Naive thymus-derived CD4-positive, alpha-beta T cell (primary cell): ENCODE measurements around the gene MIGA1. TPM values are rescaled to one million over a fixed set of nuclear protein-coding genes. Genes with fewer than 3 reads are reported as not detected.
"Not testable (repeated sequence)": the region's sequence is repeated elsewhere in the genome, so short reads cannot be mapped to it uniquely, and the experiment has no call there.

Experiments used
- ATAC-seq: fragments of 150-1000 bp; cut with Tn5 transposase; 2 replicates; pipeline ENCODE4 v1.10.0; 2021; ENCODE audit warnings: mild to moderate bottlenecking, moderate library complexity
- CTCF ChIA-PET: fragments of 350-600 bp; sonication (Branson Sonifier 250); formaldehyde crosslinking; loops from one replicate; lab custom pipeline; 2021; ENCODE audit warnings: antibody characterized with exemption; lab: Charles Lee
- POLR2A ChIA-PET: fragments of 350-600 bp; sonication (Branson Sonifier 250); formaldehyde crosslinking; loops from one replicate; lab custom pipeline; 2021; ENCODE audit warnings: antibody characterized with exemption, inconsistent platforms; lab: Charles Lee
- DNase-seq, 9 donors: peaks; one replicate each; pipeline versions ENCODE4 v3.0.0 to v3.0.0-alpha.2; 2020 to 2022; ENCODE audit warnings: mixed read lengths in 1 of 9
- H3K27ac ChIP-seq: one replicate; pipeline ENCODE4 v1.7.0; 2013; ENCODE audit warnings: mild to moderate bottlenecking, low read depth, low read length, moderate library complexity
- H3K27me3 ChIP-seq, 2 donors: one replicate each; pipeline ENCODE4 v1.7.0; 2013; ENCODE audit warnings: low read length in 2 of 2, mild to moderate bottlenecking in 2 of 2, moderate library complexity in 2 of 2; ENCODE audit not compliant: control insufficient read depth in 2 of 2, insufficient read depth in 2 of 2
- H3K36me3 ChIP-seq, 3 experiments: 1 replicate in 2 of 3; 2 replicates in 1 of 3; pipeline ENCODE4 v1.7.0; 2013; ENCODE audit warnings: low read length in 3 of 3, mild to moderate bottlenecking in 3 of 3, moderate library complexity in 1 of 3; ENCODE audit not compliant: insufficient read depth in 3 of 3, control insufficient read depth in 2 of 3
- H3K4me1 ChIP-seq, 2 donors: one replicate each; pipeline ENCODE4 v1.7.0; 2013; ENCODE audit warnings: low read length in 2 of 2, mild to moderate bottlenecking in 2 of 2, moderate library complexity in 1 of 2; ENCODE audit not compliant: control insufficient read depth in 2 of 2, insufficient read depth in 2 of 2
- H3K4me3 ChIP-seq: 2 replicates; pipeline ENCODE4 v1.7.0; 2013; ENCODE audit warnings: mild to moderate bottlenecking, low read length
- H3K9me3 ChIP-seq, 3 experiments: 1 replicate in 2 of 3; 2 replicates in 1 of 3; pipeline ENCODE4 v1.7.0; 2013; ENCODE audit warnings: low read length in 3 of 3; ENCODE audit not compliant: control insufficient read depth in 2 of 3
- H3K27ac Mint-ChIP-seq, 9 donors: one replicate each; pipeline ENCODE4 v1.8.0; 2020 to 2022; ENCODE audit warnings: mixed read lengths in 9 of 9, mild to moderate bottlenecking in 8 of 9, moderate library complexity in 5 of 9, inconsistent platforms in 2 of 9
- H3K27me3 Mint-ChIP-seq, 5 donors: one replicate each; pipeline ENCODE4 v1.8.0; 2021 to 2022; ENCODE audit warnings: mixed read lengths in 5 of 5, mild to moderate bottlenecking in 1 of 5
- H3K36me3 Mint-ChIP-seq, 5 donors: one replicate each; pipeline ENCODE4 v1.8.0; 2020 to 2022; ENCODE audit warnings: mixed read lengths in 5 of 5, mild to moderate bottlenecking in 3 of 5, inconsistent platforms in 1 of 5
- H3K4me1 Mint-ChIP-seq, 7 donors: one replicate each; pipeline ENCODE4 v1.8.0; 2020 to 2022; ENCODE audit warnings: mixed read lengths in 7 of 7, mild to moderate bottlenecking in 3 of 7, inconsistent platforms in 1 of 7
- H3K4me3 Mint-ChIP-seq, 10 donors: one replicate each; pipeline ENCODE4 v1.8.0; 2020 to 2022; ENCODE audit warnings: mild to moderate bottlenecking in 10 of 10, mixed read lengths in 10 of 10, moderate library complexity in 6 of 10, inconsistent platforms in 2 of 10
- H3K9me3 Mint-ChIP-seq, 11 donors: one replicate each; pipeline ENCODE4 v1.8.0; 2020 to 2022; ENCODE audit warnings: mixed read lengths in 11 of 11, mild to moderate bottlenecking in 4 of 11, inconsistent platforms in 1 of 11, moderate library complexity in 1 of 11
- intact Hi-C, 2 donors: fragments of 100-400 bp; cut with micrococcal nuclease; formaldehyde crosslinking; loops; one replicate each; pipeline ENCODE4 v1.15.1; 2023
- polyA plus RNA-seq, 2 donors: library from polyadenylated mRNA; unstranded; fragments of 300-500 nt; fragmentation: Illumina TruSeq; gene quantifications; one replicate each; pipeline ENCODE4 v1.2.3, GENCODE V29; 2021
- total RNA-seq, 6 experiments: library from RNA in 5 of 6; stranded (reverse) in 5 of 6; gene quantifications; 1 replicate in 5 of 6; 2 replicates in 1 of 6; pipeline ENCODE4 v1.2.3 and lab custom pipeline; 2021 to 2026

Gene MIGA1
- total and polyA plus RNA-seq, 7 experiments from 2014 or later = 8.8 to 23.5 (median 12.4) TPM

DNA sequence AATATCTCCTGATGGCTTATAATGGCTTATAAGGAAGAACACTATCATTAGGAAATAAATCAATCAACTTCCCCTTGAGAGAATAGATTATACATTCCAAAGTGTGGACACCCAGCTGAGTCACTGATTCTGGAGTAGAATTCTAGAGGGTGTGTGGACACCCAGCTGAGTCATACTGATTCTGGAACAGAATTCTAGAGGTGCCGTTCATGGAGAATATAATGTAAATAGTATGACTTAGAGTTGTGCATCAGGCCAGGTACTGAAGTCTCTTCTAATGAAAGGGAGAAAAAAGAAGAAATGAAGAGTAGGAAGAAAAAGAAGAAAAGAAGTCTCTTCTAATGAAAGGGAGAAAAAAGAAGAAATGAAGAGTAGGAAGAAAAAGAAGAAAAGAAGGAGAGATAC, 17.4 kb upstream of the MIGA1 start:
- Mint-ChIP-seq H3K27ac (peak overlapping the region in 2 of 9 donors; percentile 11 to 32), H3K27me3 (peaks cover 0 to 12% (median 0%) of the 10 kb centered on the region in 5 donors), H3K9me3 (no peaks in the 10 kb centered on the region), H3K4me3 (no peak overlapping the region), H3K36me3 (peaks cover 0 to 5% (median 0%) of the 10 kb centered on the region in 5 donors), H3K4me1 (peaks cover 15 to 36% (median 19%) of the 10 kb centered on the region in 7 donors)
- intact Hi-C loops = loop anchor here in 1 of 2 donors (10.0 kb wide), 1 partner anchor 1467 kb away; no protein-coding TSS in a partner anchor
- no peak overlapping the region for H3K4me3 ChIP-seq
- ATAC-seq (no peak), DNase-seq (no peak)
- peaks cover 0 to 7% (median 0%) of the 10 kb centered on the region in 3 experiments for H3K36me3 ChIP-seq
- H3K4me1 ChIP-seq = peaks cover 10 to 16% of the 10 kb centered on the region in 2 donors
- ChIA-PET CTCF (no interaction called here), POLR2A (interaction anchor here (1.0 kb wide), 1 partner anchor 14 kb away, joined by 3 read pairs; no protein-coding TSS in a partner anchor)
- no peaks in the 10 kb centered on the region for H3K9me3 ChIP-seq
- H3K27me3 ChIP-seq = no peaks in the 10 kb centered on the region
- H3K27ac ChIP-seq = no peak overlapping the region

DNA sequence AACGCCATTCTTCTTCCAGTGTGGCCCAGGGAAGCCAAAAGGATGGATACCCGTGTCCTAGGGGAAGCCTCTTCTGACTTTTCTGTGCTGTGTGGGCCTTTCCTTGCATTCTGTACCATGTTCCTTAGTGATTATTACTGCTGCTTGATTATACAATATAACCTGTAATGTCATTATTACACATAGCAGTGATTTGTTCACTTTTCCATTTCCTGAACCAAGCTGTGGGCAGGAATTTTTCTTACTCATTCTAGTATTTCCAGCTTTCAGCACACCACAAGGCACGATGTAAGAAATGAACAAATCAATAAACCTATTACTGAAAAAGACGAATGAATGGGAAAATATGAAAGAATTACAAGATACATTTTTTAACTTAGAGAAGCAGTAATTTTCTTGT, 11.4 kb upstream of the MIGA1 start:
- H3K4me3 ChIP-seq = no peak overlapping the region
- POLR2A ChIA-PET = no interaction called here
- H3K27me3 Mint-ChIP-seq = peaks cover 0 to 7% (median 0%) of the 10 kb centered on the region in 5 donors
- H3K27me3 ChIP-seq = no peaks in the 10 kb centered on the region
- no peaks in the 10 kb centered on the region for H3K9me3 ChIP-seq
- no peaks in the 10 kb centered on the region for H3K36me3 ChIP-seq
- intact Hi-C loops = loop anchor here in 1 of 2 donors (10.0 kb wide), 1 partner anchor 1473 kb away; no protein-coding TSS in a partner anchor
- no peak overlapping the region for H3K4me3 Mint-ChIP-seq
- ATAC-seq (no peak), DNase-seq (no peak)
- no peaks in the 10 kb centered on the region for H3K9me3 Mint-ChIP-seq
- no peak overlapping the region for H3K27ac ChIP-seq
- H3K4me1 ChIP-seq = no peaks in the 10 kb centered on the region
- H3K36me3 Mint-ChIP-seq = no peaks in the 10 kb centered on the region
- no peak overlapping the region for H3K27ac Mint-ChIP-seq
- CTCF ChIA-PET = interaction anchor here (0.6 kb wide), 1 partner anchor 514 kb away, joined by 3 read pairs; no protein-coding TSS in a partner anchor
- H3K4me1 Mint-ChIP-seq = no peaks in the 10 kb centered on the region

DNA sequence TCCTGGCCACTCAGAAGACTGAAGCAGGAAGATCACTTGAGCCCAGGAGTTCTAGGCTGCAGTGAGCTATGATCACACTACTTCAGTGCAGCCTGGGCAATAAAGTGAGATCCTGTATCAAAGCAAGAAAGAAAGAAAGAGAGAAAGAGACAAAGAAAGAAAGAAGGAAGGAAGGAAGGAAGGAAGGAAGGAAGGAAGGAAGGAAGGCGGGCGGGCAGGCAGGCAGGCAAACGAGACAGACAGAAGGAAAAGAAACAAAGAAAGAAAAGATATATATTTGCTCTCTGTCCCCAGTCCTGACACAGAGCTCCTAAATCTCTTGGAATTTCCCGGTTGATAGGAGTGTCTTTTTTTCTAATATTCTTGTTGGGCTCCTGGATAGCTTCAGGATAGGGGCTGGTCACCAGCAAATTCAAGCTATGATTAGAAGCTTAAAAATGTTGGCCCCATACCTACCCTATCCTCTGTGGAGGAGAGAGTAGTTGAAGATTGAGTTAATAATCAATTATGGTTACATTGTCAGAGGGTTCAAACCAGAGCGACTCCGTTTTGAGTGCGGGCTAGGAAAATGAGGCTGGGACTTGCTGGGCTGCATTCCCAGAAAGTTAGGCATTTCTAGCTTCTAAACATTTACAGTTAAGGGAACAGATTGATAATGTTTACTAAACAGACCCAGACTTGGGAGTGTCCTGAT, 3.3 kb upstream of the MIGA1 start:
- Mint-ChIP-seq H3K4me3 (no peak overlapping the region), H3K36me3 (no peaks in the 10 kb centered on the region), H3K27ac (peak overlapping the region in 1 of 9 donors; percentile 16), H3K27me3 (peaks cover 0 to 3% (median 0%) of the 10 kb centered on the region in 5 donors), H3K4me1 (peaks cover 11 to 28% (median 21%) of the 10 kb centered on the region in 7 donors), H3K9me3 (no peaks in the 10 kb centered on the region)
- H3K4me1 ChIP-seq = peaks cover 3 to 5% of the 10 kb centered on the region in 2 donors
- H3K27ac ChIP-seq = no peak overlapping the region
- no peaks in the 10 kb centered on the region for H3K27me3 ChIP-seq
- POLR2A ChIA-PET = interaction anchor here (0.5 to 0.7 kb wide), 2 partner anchors 14 to 200 kb away, joined by 3 to 4 read pairs; no protein-coding TSS in a partner anchor
- H3K4me3 ChIP-seq = no peak overlapping the region
- intact Hi-C loops = loop anchor here (5.0 kb wide), 3 partner anchors 34 to 1989 kb away; partner anchors contain the start of genes RABGGTB (in 1 of the 2) and ST6GALNAC3 (in 1 of the 2)
- ATAC-seq (no peak), DNase-seq (no peak)
- no peaks in the 10 kb centered on the region for H3K9me3 ChIP-seq
- CTCF ChIA-PET = no interaction called here
- H3K36me3 ChIP-seq = peaks cover 0 to 5% (median 0%) of the 10 kb centered on the region in 3 experiments

DNA sequence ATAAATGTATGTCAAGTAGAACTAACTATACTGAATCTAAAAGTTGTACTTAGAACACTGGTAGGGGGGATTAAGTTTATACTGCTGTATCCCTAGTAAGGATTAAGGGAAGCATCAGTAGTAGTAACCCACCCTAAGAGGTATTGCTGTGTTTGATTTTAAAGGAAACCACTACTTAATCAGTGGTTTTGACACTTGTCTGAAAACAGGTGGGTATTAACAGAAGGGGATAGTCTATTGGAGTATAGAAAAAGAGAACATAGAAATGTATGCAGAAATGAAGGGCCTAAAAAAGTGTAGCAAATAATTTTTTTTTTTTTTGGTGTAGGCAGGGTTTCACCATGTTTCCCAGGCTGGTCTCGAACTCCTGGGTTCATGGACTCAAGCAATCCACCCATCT, 2.2 kb downstream of the MIGA1 start:
- H3K4me3 ChIP-seq = no peak overlapping the region
- no peak overlapping the region for H3K27ac ChIP-seq
- Mint-ChIP-seq H3K27me3 (no peaks in the 10 kb centered on the region), H3K4me1 (peaks cover 21 to 57% (median 50%) of the 10 kb centered on the region in 7 donors), H3K4me3 (peak overlapping the region in 6 of 10 donors; percentile 14 to 94 (median 66)), H3K36me3 (peaks cover 12 to 33% (median 28%) of the 10 kb centered on the region in 5 donors), H3K27ac (peak overlapping the region in 2 of 9 donors; percentile 53 to 67), H3K9me3 (peaks cover 0 to 10% (median 3%) of the 10 kb centered on the region in 11 donors)
- CTCF ChIA-PET = no interaction called here
- peaks cover 0 to 27% (median 0%) of the 10 kb centered on the region in 3 experiments for H3K36me3 ChIP-seq
- ATAC-seq (no peak), DNase-seq (no peak)
- POLR2A ChIA-PET = no interaction called here
- H3K27me3 ChIP-seq = no peaks in the 10 kb centered on the region
- intact Hi-C loops = no loop called here
- H3K9me3 ChIP-seq = no peaks in the 10 kb centered on the region
- H3K4me1 ChIP-seq = peaks cover 11 to 15% of the 10 kb centered on the region in 2 donors

DNA sequence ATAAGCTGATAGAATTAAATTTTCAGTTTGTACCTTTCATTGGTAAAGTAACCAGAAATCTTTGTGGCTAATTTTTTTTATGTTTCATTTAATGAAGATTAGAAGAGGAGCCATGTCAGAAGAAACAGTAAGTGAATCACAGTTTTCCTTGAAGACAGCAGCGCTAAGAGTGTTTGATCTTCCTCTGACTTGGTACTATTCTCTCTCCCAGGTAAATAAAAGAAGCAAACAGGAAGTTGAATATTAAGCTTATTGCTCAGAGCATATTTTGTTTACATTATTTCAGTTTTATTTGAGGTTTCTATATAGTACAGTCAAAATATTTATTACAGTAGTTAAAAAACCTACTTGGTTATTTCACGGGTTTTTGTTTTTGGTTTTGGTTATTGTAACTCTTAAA, 3.7 kb downstream of the MIGA1 start:
- no peak for ATAC-seq
- peaks cover 21 to 62% (median 50%) of the 10 kb centered on the region in 7 donors for H3K4me1 Mint-ChIP-seq
- Histone ChIP-seq H3K27ac (no peak overlapping the region), H3K36me3 (peaks cover 0 to 37% (median 0%) of the 10 kb centered on the region in 3 experiments), H3K4me3 (no peak overlapping the region), H3K9me3 (no peaks in the 10 kb centered on the region), H3K27me3 (no peaks in the 10 kb centered on the region), H3K4me1 (peaks cover 11 to 15% of the 10 kb centered on the region in 2 donors)
- DNase-seq = no peak
- intact Hi-C loops = no loop called here
- H3K4me3 Mint-ChIP-seq = no peak overlapping the region
- CTCF ChIA-PET = no interaction called here
- H3K27ac Mint-ChIP-seq = peak overlapping the region in 2 of 9 donors; percentile 22 to 59
- H3K27me3 Mint-ChIP-seq = no peaks in the 10 kb centered on the region
- POLR2A ChIA-PET = interaction anchor here (0.7 kb wide), 1 partner anchor 746 kb away, joined by 4 read pairs; no protein-coding TSS in a partner anchor
- peaks cover 17 to 45% (median 37%) of the 10 kb centered on the region in 5 donors for H3K36me3 Mint-ChIP-seq
- H3K9me3 Mint-ChIP-seq = peaks cover 0 to 14% (median 5%) of the 10 kb centered on the region in 11 donors

DNA sequence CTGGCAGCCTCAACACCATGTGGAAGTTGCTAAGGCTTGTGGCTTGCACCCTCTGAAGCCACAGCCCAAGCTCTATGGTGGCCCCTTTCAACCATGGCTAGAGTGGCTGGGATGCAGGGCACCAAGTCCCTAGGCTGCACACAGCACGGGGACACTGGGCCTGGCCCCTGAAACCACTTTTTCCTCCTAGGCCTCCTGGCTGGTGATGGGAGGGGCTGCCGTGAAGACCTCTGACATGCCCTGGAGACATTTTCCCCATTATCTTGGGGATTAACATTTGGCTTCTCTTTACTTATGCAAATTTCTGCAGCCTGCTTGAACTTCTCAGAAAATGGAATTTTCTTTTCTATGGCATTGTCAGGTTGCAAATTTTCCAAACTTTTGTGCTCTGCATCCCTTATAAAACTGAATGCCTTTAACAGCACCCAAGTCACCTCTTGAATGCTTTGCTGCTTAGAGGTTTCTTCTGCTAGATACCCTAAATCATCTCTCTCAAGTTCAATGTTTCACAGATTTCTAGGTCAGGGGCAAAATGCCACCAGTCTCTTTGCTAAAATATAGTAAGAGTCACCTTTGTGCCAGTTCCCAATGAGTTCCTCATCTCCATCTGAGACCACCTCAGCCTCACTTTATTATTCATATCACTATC, 6.8 kb downstream of the MIGA1 start:
- DNase-seq, H3K9me3 ChIP-seq, H3K4me3 Mint-ChIP-seq, H3K27ac ChIP-seq, POLR2A ChIA-PET, H3K4me3 ChIP-seq, H3K27me3 ChIP-seq, CTCF ChIA-PET, intact Hi-C loops, ATAC-seq, H3K27me3 Mint-ChIP-seq: not testable (repeated sequence)
- H3K9me3 Mint-ChIP-seq = peaks cover 0 to 14% (median 6%) of the 10 kb centered on the region in 11 donors
- H3K36me3 Mint-ChIP-seq = peaks cover 25 to 68% (median 48%) of the 10 kb centered on the region in 5 donors
- peaks cover 6 to 11% of the 10 kb centered on the region in 2 donors for H3K4me1 ChIP-seq
- H3K36me3 ChIP-seq = peaks cover 0 to 42% (median 0%) of the 10 kb centered on the region in 3 experiments
- H3K27ac Mint-ChIP-seq = peak overlapping the region in 1 of 9 donors; percentile 39
- H3K4me1 Mint-ChIP-seq = peaks cover 11 to 41% (median 35%) of the 10 kb centered on the region in 7 donors
